ENCODE data around the gene ADAP1.
A peak's percentile ranks its signal among the peaks of the same experiment; 100 is the strongest.
"Not testable (repeated sequence)": the region's sequence is repeated elsewhere in the genome, so short reads cannot be mapped to it uniquely, and the experiment has no call there.

The ADAP1 gene

GRCh38 chr7:974820-975681 is 20.6 kb upstream of the ADAP1 start, which contains the start of gene COX19:
Gene COX19, minus strand, starts transcription at chr7:975549. Its CDS starts 40 bp downstream, at chr7:975509.
- DNase-seq (ENCODE audit: low read depth): peak; percentile 84

- DNase-seq (ENCODE audit: low read depth): no peak
These were observed 19.7 kb upstream of the ADAP1 start for GRCh38 chr7:974172-974571.

- no peak for DNase-seq (ENCODE audit: low read depth)
These were observed 18.8 kb upstream of the ADAP1 start for GRCh38 chr7:973312-973711.

GRCh38 chr7:972676-973309 is 18.3 kb upstream of the ADAP1 start:
- no peak for DNase-seq (ENCODE audit: low read depth)

- no peak for DNase-seq (ENCODE audit: low read depth)
These were observed 17.6 kb upstream of the ADAP1 start for GRCh38 chr7:972110-972509.

GRCh38 chr7:970744-971143 is 16.3 kb upstream of the ADAP1 start:
- DNase-seq (ENCODE audit: low read depth): no peak

GRCh38 chr7:969403-969802 is 14.9 kb upstream of the ADAP1 start:
- DNase-seq (ENCODE audit: low read depth): no peak

GRCh38 chr7:968205-969105 is 14.0 kb upstream of the ADAP1 start:
- no peak for DNase-seq (ENCODE audit: low read depth)

- DNase-seq (ENCODE audit: low read depth): no peak
These were observed 13.0 kb upstream of the ADAP1 start for GRCh38 chr7:967361-968082.

GRCh38 chr7:966291-967069 is 12.0 kb upstream of the ADAP1 start:
- DNase-seq (ENCODE audit: low read depth): no peak

GRCh38 chr7:964401-965231 is 10.1 kb upstream of the ADAP1 start:
- no peak for DNase-seq (ENCODE audit: low read depth)

GRCh38 chr7:963236-964078 is 9.0 kb upstream of the ADAP1 start:
- DNase-seq (ENCODE audit: low read depth): no peak

GRCh38 chr7:962401-963081 is 8.1 kb upstream of the ADAP1 start:
- DNase-seq (ENCODE audit: low read depth): no peak

- no peak for DNase-seq (ENCODE audit: low read depth)
These were observed 7.3 kb upstream of the ADAP1 start for GRCh38 chr7:961546-962400.

- DNase-seq (ENCODE audit: low read depth): not testable (repeated sequence)
These were observed 6.5 kb upstream of the ADAP1 start for GRCh38 chr7:960972-961371.

- DNase-seq (ENCODE audit: low read depth): no peak
These were observed 5.9 kb upstream of the ADAP1 start for GRCh38 chr7:960269-960871.

GRCh38 chr7:959740-960139 is 5.3 kb upstream of the ADAP1 start:
- DNase-seq (ENCODE audit: low read depth): not testable (repeated sequence)

Data from stimulated activated CD8-positive, alpha-beta memory T cell treated with anti-CD3 and anti-CD28 coated beads, Interleukin-15, amount 100 ng/mL, for 24 hours (primary cell).